PC-9 (cell line): ENCODE measurements around the gene SYCE1. TPM values are rescaled to one million over a fixed set of nuclear protein-coding genes. Genes with fewer than 3 reads are reported as not detected.
A peak's percentile ranks its signal among the peaks of the same experiment; 100 is the strongest.
"Not testable (repeated sequence)": the region's sequence is repeated elsewhere in the genome, so short reads cannot be mapped to it uniquely, and the experiment has no call there.

Source experiments
- BruUV-seq: library from RNA; stranded (reverse); fragments of 400-500 nt; replicated peaks from 2 replicates; lab custom pipeline; 2021; lab: Mats Ljungman, UMichigan
- CTCF ChIA-PET: fragments of 300-600 bp; sonication (Branson Sonifier 250); formaldehyde crosslinking; loops from one replicate; lab custom pipeline; 2022; ENCODE audit warnings: antibody characterized with exemption; lab: Charles Lee
- POLR2A ChIA-PET: fragments of 300-600 bp; sonication (Branson Sonifier 250); formaldehyde crosslinking; loops from one replicate; lab custom pipeline; 2022; ENCODE audit warnings: antibody characterized with exemption; ENCODE audit not compliant: unreplicated experiment; lab: Charles Lee
- DNase-seq, 2 experiments: peaks; one replicate each; pipeline versions ENCODE4 v3.0.0 to v3.0.0-alpha.2; 2015 to 2022; ENCODE audit warnings: mixed read lengths in 1 of 2
- H2AFZ ChIP-seq: fragments of 200-600 bp; sonication (generic); 2 replicates; pipeline ENCODE4 v1.8.1; 2017; ENCODE audit warnings: antibody characterized with exemption
- H3F3A ChIP-seq: fragments of 200-600 bp; sonication (generic); 2 replicates; pipeline ENCODE4 v1.8.1; 2017; ENCODE audit warnings: antibody characterized with exemption, mild to moderate bottlenecking, low read depth; ENCODE audit not compliant: insufficient read depth
- H3K27ac ChIP-seq: fragments of 200-600 bp; sonication (generic); 2 replicates; pipeline ENCODE4 v1.6.1; 2016; ENCODE audit warnings: mixed run types
- H3K27me3 ChIP-seq: fragments of 200-600 bp; sonication (generic); 2 replicates; pipeline ENCODE4 v1.6.1; 2016; ENCODE audit warnings: low read depth, mixed run types; ENCODE audit not compliant: insufficient read depth
- H3K36me3 ChIP-seq: fragments of 200-600 bp; sonication (generic); 2 replicates; pipeline ENCODE4 v1.6.1; 2016; ENCODE audit warnings: low read depth, mixed run types
- H3K4me1 ChIP-seq: fragments of 200-600 bp; sonication (generic); replicated peaks from 2 replicates; pipeline ENCODE4 v1.6.1; 2016; ENCODE audit warnings: mixed run types; ENCODE audit not compliant: insufficient read depth
- H3K4me2 ChIP-seq: fragments of 200-600 bp; sonication (generic); 2 replicates; pipeline ENCODE4 v1.6.1; 2017; ENCODE audit warnings: mixed run types
- H3K4me3 ChIP-seq: fragments of 200-600 bp; sonication (generic); 2 replicates; pipeline ENCODE4 v1.6.1; 2016; ENCODE audit warnings: mixed run types
- H3K79me2 ChIP-seq: fragments of 200-600 bp; sonication (generic); 2 replicates; pipeline ENCODE4 v1.6.1; 2017; ENCODE audit warnings: low read depth, mixed run types
- H3K9me2 ChIP-seq: fragments of 200-600 bp; sonication (generic); 2 replicates; pipeline ENCODE4 v1.8.1; 2017; ENCODE audit warnings: mild to moderate bottlenecking; ENCODE audit not compliant: insufficient read depth
- H3K9me3 ChIP-seq: fragments of 200-600 bp; sonication (generic); 2 replicates; pipeline ENCODE4 v1.8.1; 2016; ENCODE audit warnings: low read depth; ENCODE audit not compliant: insufficient read depth
- H4K20me1 ChIP-seq: fragments of 200-600 bp; sonication (generic); 2 replicates; pipeline ENCODE4 v1.8.1; 2017; ENCODE audit not compliant: insufficient read depth
- CTCF ChIP-seq: fragments of 200-600 bp; sonication (generic); conservative IDR thresholded peaks from 2 replicates; pipeline ENCODE4 v1.6.1; 2017; ENCODE audit warnings: mixed run types, antibody characterized with exemption, mild to moderate bottlenecking, moderate library complexity
- EZH2 ChIP-seq: fragments of 200-600 bp; sonication (generic); IDR thresholded peaks from 2 replicates; pipeline ENCODE4 v1.8.0; 2017; ENCODE audit warnings: antibody characterized with exemption, low read depth
- intact Hi-C: fragments of 100-400 bp; cut with micrococcal nuclease; formaldehyde crosslinking; loops from one replicate; pipeline ENCODE4 v1.10.0; 2022; ENCODE audit not compliant: unreplicated experiment
- total RNA-seq: library from RNA; stranded (reverse); gene quantifications from 2 replicates; pipeline ENCODE4 v1.2.3, GENCODE V29; 2021

Gene SYCE1
- total RNA-seq, 1 experiment from 2014 or later = not detected

DNA sequence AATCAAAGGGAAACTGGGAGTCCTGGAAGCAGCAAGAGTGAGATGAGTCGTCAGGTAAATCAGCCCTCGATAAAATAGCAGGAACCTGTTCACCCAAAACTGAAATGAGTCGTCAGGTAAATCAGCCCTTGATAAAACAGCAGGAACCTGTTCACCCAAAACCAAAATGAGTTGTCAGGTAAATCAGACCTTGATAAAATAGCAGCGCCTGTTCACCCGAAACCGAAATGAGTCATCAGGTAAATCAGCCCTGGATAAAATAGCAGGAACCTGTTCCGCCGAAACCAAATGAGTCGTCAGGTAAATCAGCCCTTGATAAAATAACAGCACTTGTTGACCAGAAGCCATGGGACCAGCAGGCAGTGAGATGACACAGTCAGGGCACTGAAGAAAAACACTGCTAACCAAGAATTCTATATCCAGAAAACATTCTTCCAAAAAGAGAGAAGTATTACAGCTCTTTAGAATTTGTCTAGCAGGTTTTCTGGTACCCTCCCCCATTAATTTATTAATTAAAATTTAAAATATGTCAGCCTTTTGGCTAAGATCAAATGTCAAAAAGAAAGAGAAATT, 41.7 kb downstream of the SYCE1 start:
- no peaks in the 10 kb centered on the region for H4K20me1 ChIP-seq
- peak; percentile 45 to 74 for DNase-seq
- H3K9me3 ChIP-seq = no peaks in the 10 kb centered on the region
- no peaks in the 10 kb centered on the region for H3K36me3 ChIP-seq
- no peaks in the 10 kb centered on the region for H3F3A ChIP-seq
- ChIA-PET POLR2A (interaction anchor here (0.7 kb wide), 1 partner anchor 125 kb away, joined by 3 read pairs; no protein-coding TSS in a partner anchor), CTCF (no interaction called here)
- no peak overlapping the region for H2AFZ ChIP-seq
- BruUV-seq = no TSS peak
- H3K27ac ChIP-seq = peak overlapping the region; percentile 49; the same call in 1 of the 2 replicates
- no peak overlapping the region for H3K4me3 ChIP-seq
- no peaks in the 10 kb centered on the region for H3K9me2 ChIP-seq
- no peaks in the 10 kb centered on the region for H3K79me2 ChIP-seq
- no peak overlapping the region for H3K4me2 ChIP-seq
- intact Hi-C loops = loop anchor here (5.0 to 10.0 kb wide), 3 partner anchors 86 to 199 kb away; partner anchors contain the start of genes ECHS1 and PAOX
- H3K27me3 ChIP-seq = no peaks in the 10 kb centered on the region
- H3K4me1 ChIP-seq = 0 out of 2 replicates have a peak, but pooled peaks cover 4% of the 10 kb centered on the region
- TF ChIP-seq CTCF (no peak), EZH2 (no peak)

DNA sequence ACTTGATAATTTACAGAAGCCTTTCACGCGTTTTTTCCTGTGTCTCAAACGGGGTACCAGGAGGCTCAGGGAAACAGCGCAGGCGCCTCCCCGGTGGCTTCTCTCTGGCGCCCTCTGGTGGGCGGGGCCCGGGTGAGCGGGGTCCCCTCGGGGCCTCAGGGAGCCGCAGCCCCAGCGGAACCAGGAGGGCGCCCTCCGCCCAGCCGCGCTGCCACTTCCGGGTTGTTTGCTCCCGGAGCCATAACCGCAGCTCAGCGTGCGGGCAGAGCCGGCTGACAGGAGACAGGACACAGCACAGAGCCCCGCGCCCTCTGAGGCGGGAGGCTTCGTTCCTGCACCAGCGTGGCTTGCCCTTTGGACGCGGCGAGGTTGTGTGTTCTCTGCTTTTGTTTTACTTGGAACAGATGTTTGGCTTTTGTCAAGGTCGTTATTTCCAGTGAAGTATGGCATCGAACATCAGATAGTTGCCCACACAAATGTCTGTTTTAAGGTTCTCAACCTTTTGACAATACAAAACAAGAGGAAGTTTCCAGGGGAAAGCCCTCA, 45.1 kb downstream of the SYCE1 start:
- BruUV-seq = no TSS peak
- DNase-seq = peak in 1 of 2 experiments; percentile 83
- no peaks in the 10 kb centered on the region for H4K20me1 ChIP-seq
- no peaks in the 10 kb centered on the region for H3K79me2 ChIP-seq
- no peak overlapping the region for H2AFZ ChIP-seq
- intact Hi-C loops = loop anchor here (5.0 to 10.0 kb wide), 3 partner anchors 83 to 195 kb away; partner anchors contain the start of genes ECHS1 and PAOX
- no peaks in the 10 kb centered on the region for H3F3A ChIP-seq
- ChIA-PET CTCF (no interaction called here), POLR2A (no interaction called here)
- H3K4me1 ChIP-seq = 0 out of 2 replicates have a peak, but pooled peaks cover 4% of the 10 kb centered on the region
- no peak for TF ChIP-seq EZH2
- peak; percentile 64 for TF ChIP-seq CTCF
- no peaks in the 10 kb centered on the region for H3K9me3 ChIP-seq
- no peak overlapping the region for H3K27ac ChIP-seq
- H3K4me3 ChIP-seq = no peak overlapping the region; the same call in 1 of the 2 replicates
- no peaks in the 10 kb centered on the region for H3K36me3 ChIP-seq
- no peaks in the 10 kb centered on the region for H3K27me3 ChIP-seq
- H3K9me2 ChIP-seq = no peaks in the 10 kb centered on the region
- H3K4me2 ChIP-seq = 0 out of 2 replicates have a peak overlapping the region, but pooled peaks have one; percentile 26

DNA sequence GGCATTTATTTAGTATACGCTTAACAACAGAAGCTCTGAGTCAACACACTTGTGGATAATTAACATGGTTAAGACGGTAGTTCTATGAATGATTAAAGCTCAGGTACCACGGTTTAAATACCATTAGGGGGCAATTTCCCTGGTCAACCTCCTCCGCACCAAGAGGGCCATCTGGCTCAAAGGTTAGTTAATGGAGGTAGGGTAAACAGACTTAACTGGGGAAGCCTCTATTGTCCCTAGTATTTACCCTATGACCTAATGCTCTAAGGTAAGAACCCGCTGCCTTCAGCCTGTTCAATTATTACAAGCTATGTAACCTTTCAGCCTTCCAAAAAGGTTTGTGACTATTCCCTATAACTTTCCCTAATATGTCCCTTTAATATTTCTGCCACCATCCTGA, 46.9 kb downstream of the SYCE1 start:
- H2AFZ ChIP-seq, H3K9me3 ChIP-seq, H3K27me3 ChIP-seq, H3K4me3 ChIP-seq, CTCF ChIA-PET, POLR2A ChIA-PET, H3K36me3 ChIP-seq, H3K4me1 ChIP-seq, H3K27ac ChIP-seq, intact Hi-C loops, H3F3A ChIP-seq, H3K9me2 ChIP-seq, DNase-seq, H3K4me2 ChIP-seq, BruUV-seq, H3K79me2 ChIP-seq, H4K20me1 ChIP-seq: not testable (repeated sequence)
